Loucy (cell line): ENCODE data around the gene MALRD1.

Experiments
- H2AFZ ChIP-seq: fragments of 200-600 bp; sonication (generic); 2 replicates; pipeline ENCODE4 v1.6.0; 2016; ENCODE audit warnings: antibody characterized with exemption, mild to moderate bottlenecking, low read length, moderate library complexity
- H3F3A ChIP-seq: fragments of 200-600 bp; 2 replicates; pipeline ENCODE4 v1.6.0; 2016; ENCODE audit warnings: antibody characterized with exemption, low read depth, mild to moderate bottlenecking
- H3K27me3 ChIP-seq: fragments of 200-600 bp; sonication (generic); 2 replicates; pipeline ENCODE4 v1.6.1; 2014; ENCODE audit warnings: low read length, mild to moderate bottlenecking; ENCODE audit not compliant: insufficient read depth, poor library complexity, severe bottlenecking
- H3K36me3 ChIP-seq: fragments of 200-600 bp; sonication (generic); 2 replicates; pipeline ENCODE4 v1.6.1; 2016; ENCODE audit warnings: low read length; ENCODE audit not compliant: insufficient read depth
- H3K4me1 ChIP-seq: fragments of 200-600 bp; sonication (generic); 2 replicates; pipeline ENCODE4 v1.5.1; 2014; ENCODE audit warnings: low read length, mild to moderate bottlenecking; ENCODE audit not compliant: insufficient read depth, poor library complexity, severe bottlenecking
- H3K4me2 ChIP-seq: fragments of 200-600 bp; sonication (generic); 2 replicates; pipeline ENCODE4 v1.6.0; 2014; ENCODE audit warnings: antibody characterized with exemption, low read length, low read depth, mild to moderate bottlenecking; ENCODE audit not compliant: poor library complexity, severe bottlenecking
- H3K4me3 ChIP-seq: fragments of 200-600 bp; sonication (generic); 2 replicates; pipeline ENCODE4 v1.5.1; 2014; ENCODE audit warnings: low read length, mild to moderate bottlenecking, mixed read lengths; ENCODE audit not compliant: poor library complexity, severe bottlenecking
- H3K79me2 ChIP-seq: fragments of 200-600 bp; sonication (generic); 2 replicates; pipeline ENCODE4 v1.6.1; 2014; ENCODE audit warnings: low read length; ENCODE audit not compliant: insufficient read depth
- H3K9ac ChIP-seq: fragments of 200-600 bp; sonication (generic); 2 replicates; pipeline ENCODE4 v1.6.0; 2014; ENCODE audit warnings: mild to moderate bottlenecking, low read depth, low read length, moderate library complexity; ENCODE audit not compliant: poor library complexity, severe bottlenecking
- H3K9me2 ChIP-seq: fragments of 200-600 bp; sonication (generic); replicated peaks from 2 replicates; pipeline ENCODE4 v1.6.1; 2016; ENCODE audit warnings: low read depth, low read length, mixed read lengths
- H3K9me3 ChIP-seq: fragments of 200-600 bp; sonication (generic); 2 replicates; pipeline ENCODE4 v1.6.1; 2014; ENCODE audit warnings: mild to moderate bottlenecking, antibody characterized with exemption, low read length, low read depth; ENCODE audit not compliant: insufficient read depth
- H4K20me1 ChIP-seq: fragments of 200-600 bp; sonication (generic); 2 replicates; pipeline ENCODE4 v1.6.0; 2014; ENCODE audit warnings: antibody characterized with exemption, low read length, mild to moderate bottlenecking; ENCODE audit not compliant: insufficient read depth, poor library complexity, severe bottlenecking
- EZH2phosphoT487 ChIP-seq: fragments of 200-600 bp; IDR thresholded peaks from 2 replicates; pipeline ENCODE4 v1.6.1; 2018; ENCODE audit warnings: antibody characterized with exemption, mild to moderate bottlenecking, moderate library complexity, borderline replicate concordance
- TF ChIP-seq, protein P1 (sequence below): fragments of 200-600 bp; sonication (generic); conservative IDR thresholded peaks from 2 replicates; pipeline ENCODE4 v1.5.1; 2014; ENCODE audit warnings: mild to moderate bottlenecking, antibody characterized with exemption, low read length

Gene MALRD1

DNA sequence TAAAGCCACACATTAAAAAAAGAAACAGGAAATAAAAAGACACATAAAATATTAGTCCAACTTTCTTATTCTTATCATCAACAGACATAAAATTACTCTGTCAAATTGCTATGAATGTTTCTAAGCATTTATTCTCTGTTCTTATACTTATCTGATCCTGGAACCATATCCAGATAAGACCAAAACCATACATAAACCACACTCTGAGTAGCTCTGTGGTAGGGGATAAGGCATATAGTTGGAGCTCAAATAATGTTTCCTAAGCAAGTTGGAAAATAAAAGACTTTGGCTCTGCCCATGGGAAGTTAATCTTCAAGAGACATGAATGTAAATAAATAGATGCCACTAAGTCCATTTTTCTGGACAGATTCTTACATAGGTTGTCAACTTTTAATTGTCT is 664.6 kb downstream of the MALRD1 start:
- no peak for TF ChIP-seq EZH2phosphoT487
- TF ChIP-seq, protein P1, sequence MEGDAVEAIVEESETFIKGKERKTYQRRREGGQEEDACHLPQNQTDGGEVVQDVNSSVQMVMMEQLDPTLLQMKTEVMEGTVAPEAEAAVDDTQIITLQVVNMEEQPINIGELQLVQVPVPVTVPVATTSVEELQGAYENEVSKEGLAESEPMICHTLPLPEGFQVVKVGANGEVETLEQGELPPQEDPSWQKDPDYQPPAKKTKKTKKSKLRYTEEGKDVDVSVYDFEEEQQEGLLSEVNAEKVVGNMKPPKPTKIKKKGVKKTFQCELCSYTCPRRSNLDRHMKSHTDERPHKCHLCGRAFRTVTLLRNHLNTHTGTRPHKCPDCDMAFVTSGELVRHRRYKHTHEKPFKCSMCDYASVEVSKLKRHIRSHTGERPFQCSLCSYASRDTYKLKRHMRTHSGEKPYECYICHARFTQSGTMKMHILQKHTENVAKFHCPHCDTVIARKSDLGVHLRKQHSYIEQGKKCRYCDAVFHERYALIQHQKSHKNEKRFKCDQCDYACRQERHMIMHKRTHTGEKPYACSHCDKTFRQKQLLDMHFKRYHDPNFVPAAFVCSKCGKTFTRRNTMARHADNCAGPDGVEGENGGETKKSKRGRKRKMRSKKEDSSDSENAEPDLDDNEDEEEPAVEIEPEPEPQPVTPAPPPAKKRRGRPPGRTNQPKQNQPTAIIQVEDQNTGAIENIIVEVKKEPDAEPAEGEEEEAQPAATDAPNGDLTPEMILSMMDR = no peak
- H3K79me2 ChIP-seq = no peaks in the 10 kb centered on the region
- H3F3A ChIP-seq = peaks cover 6% of the 10 kb centered on the region; the same call in 1 of the 2 replicates
- H3K9ac ChIP-seq = no peak overlapping the region
- H2AFZ ChIP-seq = no peak overlapping the region
- H4K20me1 ChIP-seq = no peaks in the 10 kb centered on the region
- H3K4me2 ChIP-seq = peak overlapping the region; percentile 44
- peaks cover 6% of the 10 kb centered on the region for H3K4me1 ChIP-seq
- H3K27me3 ChIP-seq = no peaks in the 10 kb centered on the region
- peaks cover 5% of the 10 kb centered on the region; the same call in 1 of the 2 replicates for H3K36me3 ChIP-seq
- H3K9me3 ChIP-seq = peaks cover 17% of the 10 kb centered on the region
- H3K9me2 ChIP-seq = no peaks in the 10 kb centered on the region
- no peak overlapping the region for H3K4me3 ChIP-seq

DNA sequence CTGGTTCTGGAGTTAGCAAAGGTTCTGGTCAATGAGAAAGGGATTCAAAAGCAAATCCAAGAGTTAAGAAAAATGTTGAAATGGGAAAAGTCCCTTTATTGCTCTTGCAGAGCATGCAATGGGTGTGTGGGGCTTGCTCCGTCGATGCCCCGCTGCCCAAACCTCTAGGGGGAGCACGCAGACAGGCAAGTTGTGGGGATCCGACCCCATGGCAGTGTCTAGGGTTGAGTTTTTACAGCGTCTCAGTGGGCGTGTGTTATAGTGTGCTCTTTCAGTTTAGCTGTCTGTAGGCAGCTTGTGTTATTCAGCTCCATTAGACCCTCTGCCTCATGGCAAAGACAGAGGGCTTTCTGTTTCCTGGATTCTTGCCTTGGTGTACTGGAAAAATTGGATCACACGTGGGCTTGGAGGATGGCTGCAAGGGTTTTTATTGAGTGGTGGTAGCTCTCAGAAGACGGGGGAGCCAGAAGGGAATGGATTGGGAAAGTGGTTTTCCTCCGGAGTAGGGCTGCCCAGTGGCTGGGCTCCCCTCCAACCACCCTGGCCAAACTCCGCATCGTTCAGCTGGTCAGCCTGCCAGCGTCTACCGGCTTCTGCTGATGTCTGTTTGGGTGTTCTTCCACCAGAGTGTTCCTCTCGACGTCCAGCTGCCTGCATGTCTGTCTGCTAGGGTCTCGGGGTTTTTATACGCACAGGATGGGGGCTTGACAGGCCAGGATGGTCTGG is 665.4 kb downstream of the MALRD1 start:
- Histone ChIP-seq H2AFZ (no peak overlapping the region), H3K4me2 (no peak overlapping the region), H3K79me2 (no peaks in the 10 kb centered on the region), H4K20me1 (no peaks in the 10 kb centered on the region), H3K4me3 (no peak overlapping the region), H3K9me2 (no peaks in the 10 kb centered on the region), H3F3A (peaks cover 6% of the 10 kb centered on the region; the same call in 1 of the 2 replicates), H3K36me3 (peaks cover 5% of the 10 kb centered on the region; the same call in 1 of the 2 replicates), H3K9me3 (peaks cover 17% of the 10 kb centered on the region), H3K4me1 (peaks cover 6% of the 10 kb centered on the region), H3K27me3 (no peaks in the 10 kb centered on the region), H3K9ac (no peak overlapping the region)
- TF ChIP-seq, protein P1 = peak; percentile 47
- no peak for TF ChIP-seq EZH2phosphoT487

DNA sequence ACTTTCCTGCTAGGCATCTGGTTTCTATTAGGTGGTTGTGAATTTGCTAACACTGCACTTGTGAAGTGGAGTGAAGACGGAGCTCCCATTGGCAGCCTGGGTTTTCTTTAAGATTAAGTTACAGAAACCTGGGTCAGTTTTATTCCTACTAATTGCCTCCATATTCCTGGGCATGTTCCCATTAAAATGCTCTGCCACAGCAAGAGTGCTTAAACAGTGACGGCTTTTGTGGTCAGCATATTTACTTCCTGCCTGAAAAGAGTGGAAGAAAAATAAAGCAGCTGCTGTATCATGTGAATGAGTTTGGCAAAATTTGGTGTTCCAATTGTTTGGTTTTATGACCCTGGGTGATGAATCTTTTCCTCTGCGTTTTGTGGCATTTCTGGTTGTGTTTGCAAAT is 670.7 kb downstream of the MALRD1 start:
- no peak overlapping the region for H3K4me3 ChIP-seq
- no peaks in the 10 kb centered on the region for H3K79me2 ChIP-seq
- no peaks in the 10 kb centered on the region for H3K36me3 ChIP-seq
- no peaks in the 10 kb centered on the region for H3K27me3 ChIP-seq
- H3K9ac ChIP-seq = no peak overlapping the region
- peak overlapping the region; percentile 31 for H3K4me2 ChIP-seq
- H3K9me2 ChIP-seq = no peaks in the 10 kb centered on the region
- peaks cover 4% of the 10 kb centered on the region for H3K4me1 ChIP-seq
- TF ChIP-seq, protein P1 = no peak
- no peak for TF ChIP-seq EZH2phosphoT487
- H4K20me1 ChIP-seq = no peaks in the 10 kb centered on the region
- no peaks in the 10 kb centered on the region for H3K9me3 ChIP-seq
- H3F3A ChIP-seq = no peaks in the 10 kb centered on the region
- no peak overlapping the region for H2AFZ ChIP-seq
